Spinal cord (tissue), 10 donors: ENCODE results near the gene PLEKHG1. TPM values are rescaled to one million over a fixed set of nuclear protein-coding genes. Genes with fewer than 3 reads are reported as not detected.

ENCODE experiments used
- DNase-seq, 6 donors: peaks; one replicate each; pipeline versions ENCODE4 v3.0.0 to v3.0.0-alpha.2; 2013 to 2015; ENCODE audit warnings: low spot score in 6 of 6, low read depth in 4 of 6
- H3K27ac ChIP-seq: one replicate; pipeline ENCODE4 v1.5.1; 2013; ENCODE audit warnings: low read depth, low read length, control low read depth
- H3K27me3 ChIP-seq: one replicate; pipeline ENCODE4 v1.6.1; 2013; ENCODE audit warnings: low read length; ENCODE audit not compliant: control insufficient read depth, insufficient read depth
- H3K36me3 ChIP-seq: one replicate; pipeline ENCODE4 v1.6.1; 2013; ENCODE audit warnings: low read length; ENCODE audit not compliant: control insufficient read depth, insufficient read depth
- H3K4me1 ChIP-seq: one replicate; pipeline ENCODE4 v1.6.1; 2013; ENCODE audit warnings: low read length; ENCODE audit not compliant: control insufficient read depth, insufficient read depth
- H3K4me3 ChIP-seq: one replicate; pipeline ENCODE4 v1.5.1; 2013; ENCODE audit warnings: low read depth, low read length, control low read depth
- H3K9me3 ChIP-seq: one replicate; pipeline ENCODE4 v1.6.1; 2013; ENCODE audit warnings: low read length; ENCODE audit not compliant: control insufficient read depth, insufficient read depth
- WGBS: methylation state at CpG from one replicate; pipeline ENCODE4 v1.1.5; 2013; ENCODE audit warnings: missing lambda C conversion rate; ENCODE audit not compliant: insufficient coverage; 5-methylcytosine and 5-hydroxymethylcytosine counted together
- polyA plus RNA-seq, 2 donors: library from polyadenylated mRNA; unstranded; fragments of 120-200 nt; gene quantifications; one replicate each; pipeline ENCODE4 v1.2.1, GENCODE V29; 2013; ENCODE audit not compliant: insufficient read length in 2 of 2
- total RNA-seq, 2 donors: library from RNA; depleted of rRNA in 1 of 2; stranded (reverse); fragments of 120-200 nt in 1 of 2; fragments of >200 nt in 1 of 2; gene quantifications; one replicate each; pipeline versions ENCODE4 v1.2.3 to v1.2.4, GENCODE V29; 2013 to 2014
- donor health status: healthy.

The PLEKHG1 gene
- total and polyA plus RNA-seq, 4 donors = 22.7 to 34.4 (median 28.9) TPM

DNA sequence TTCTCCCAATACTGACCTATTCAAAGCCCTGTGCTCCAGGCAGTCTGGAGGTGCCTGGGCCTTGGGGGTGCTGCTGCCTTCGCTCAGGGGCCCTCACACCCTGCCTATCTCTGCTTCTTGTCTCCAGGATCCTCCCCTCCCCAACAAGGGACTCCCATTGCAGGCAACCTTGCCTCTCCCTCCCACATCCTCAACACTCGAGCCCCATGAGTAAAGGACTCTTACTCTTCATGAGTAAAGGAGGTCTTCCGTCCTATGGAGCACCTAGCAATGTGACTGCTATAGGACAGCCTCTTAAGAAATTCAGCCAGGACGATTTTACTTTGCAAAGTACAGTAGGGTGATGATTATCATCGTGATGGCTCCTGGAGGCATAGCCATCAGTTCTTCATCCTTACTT is 24.5 kb downstream of the PLEKHG1 start:
- no CpG with 5 or more reads among the region's 5 CpGs for WGBS
- no peaks in the 10 kb centered on the region for H3K27me3 ChIP-seq
- H3K9me3 ChIP-seq = no peaks in the 10 kb centered on the region

DNA sequence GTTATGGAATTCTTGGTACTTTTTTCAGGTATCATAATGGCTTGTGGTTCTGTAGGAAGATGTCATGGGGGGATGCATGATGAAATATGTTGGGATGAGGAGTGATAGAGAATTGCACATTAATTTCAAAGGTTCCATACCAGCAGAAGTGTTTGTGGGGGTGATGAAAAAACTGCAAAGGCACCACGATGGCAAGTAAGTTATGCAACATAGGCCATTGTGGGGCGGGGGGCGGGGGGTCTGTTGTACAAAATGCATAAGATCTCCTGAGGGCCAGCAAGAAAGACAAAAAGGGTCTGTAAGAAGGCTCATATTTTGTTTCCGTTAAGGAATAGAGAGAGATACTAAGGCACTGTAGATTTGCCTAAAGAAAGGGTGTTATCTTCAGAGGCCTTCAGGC is 26.2 kb downstream of the PLEKHG1 start:
- Histone ChIP-seq H3K27ac (no peak overlapping the region), H3K36me3 (no peaks in the 10 kb centered on the region), H3K4me3 (no peak overlapping the region), H3K9me3 (no peaks in the 10 kb centered on the region), H3K4me1 (no peaks in the 10 kb centered on the region), H3K27me3 (no peaks in the 10 kb centered on the region)
- DNase-seq = no peak
- WGBS = 88% methylated on average over 4 of the region's 4 CpGs

More for the DNA sequence above, 24.5 kb downstream of the PLEKHG1 start:
- Histone ChIP-seq H3K27ac (no peak overlapping the region), H3K4me3 (no peak overlapping the region), H3K4me1 (no peaks in the 10 kb centered on the region), H3K36me3 (no peaks in the 10 kb centered on the region)
- no peak for DNase-seq

DNA sequence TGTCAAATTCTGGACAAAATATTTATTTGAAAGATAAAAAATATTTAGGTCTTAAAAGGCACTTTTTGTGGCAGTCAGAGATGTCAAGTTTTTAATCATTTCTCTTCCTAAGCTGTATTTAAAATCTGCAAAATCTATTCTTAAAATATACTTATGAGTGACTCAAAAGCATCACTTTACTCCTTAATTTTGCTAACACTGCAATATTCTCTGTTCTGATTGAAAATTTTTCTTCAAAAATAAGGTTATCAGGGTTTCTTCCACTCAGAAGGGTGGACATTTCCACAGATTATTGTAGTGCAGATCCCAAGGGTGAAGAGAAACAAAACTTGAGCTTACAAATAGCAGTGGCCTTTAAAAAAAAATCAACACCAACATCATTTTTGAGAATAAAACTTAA is 27.5 kb downstream of the PLEKHG1 start:
- H3K27me3 ChIP-seq = no peaks in the 10 kb centered on the region
- H3K27ac ChIP-seq = peak overlapping the region; percentile 31
- H3K9me3 ChIP-seq = no peaks in the 10 kb centered on the region

DNA sequence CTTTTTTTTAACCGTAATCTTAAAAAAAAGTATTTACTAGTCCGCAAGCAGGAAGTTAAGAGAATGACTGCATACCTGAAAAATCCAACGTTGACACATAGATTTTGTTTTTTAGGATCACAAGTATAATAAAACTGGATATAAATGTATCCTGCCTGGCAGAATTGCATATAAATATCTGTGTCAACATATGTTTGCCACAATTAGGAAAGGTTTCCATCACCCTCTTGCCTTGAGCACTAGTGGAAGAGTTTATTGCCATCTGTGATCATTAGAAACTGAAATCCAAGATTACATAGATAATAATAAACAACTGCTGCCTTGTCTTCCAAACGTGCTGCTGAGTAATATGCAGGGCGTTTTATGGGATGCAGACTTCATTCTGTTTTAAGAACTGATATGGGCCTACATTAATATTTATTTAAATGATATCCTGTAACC is 27.9 kb downstream of the PLEKHG1 start:
- Histone ChIP-seq H3K27ac (peak overlapping the region; percentile 31), H3K9me3 (no peaks in the 10 kb centered on the region)
- WGBS = no CpG with 5 or more reads among the region's 5 CpGs

More for the DNA sequence above, 27.5 kb downstream of the PLEKHG1 start:
- no peak for DNase-seq
- no peak overlapping the region for H3K4me3 ChIP-seq
- peaks cover 4% of the 10 kb centered on the region for H3K4me1 ChIP-seq
- H3K36me3 ChIP-seq = no peaks in the 10 kb centered on the region

DNA sequence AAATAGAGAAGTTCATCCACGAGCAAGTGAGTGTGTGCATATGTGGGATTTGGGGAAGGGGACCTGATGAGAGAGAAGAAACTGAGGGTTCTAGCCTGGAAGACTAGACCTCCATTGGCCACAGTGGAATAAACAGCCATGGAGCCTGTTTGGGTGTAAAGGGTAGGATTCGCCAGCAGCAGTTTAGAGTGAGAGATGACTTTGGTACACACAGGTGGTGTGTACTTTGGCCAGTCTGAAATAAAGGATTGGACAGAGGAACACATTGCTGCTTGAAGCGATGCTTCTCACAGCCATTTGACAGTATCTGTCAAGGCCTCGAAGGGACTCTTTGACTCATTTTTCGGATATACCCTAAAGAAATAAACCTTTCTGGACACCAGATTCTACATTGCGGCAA is 29.2 kb downstream of the PLEKHG1 start:
- Histone ChIP-seq H3K4me3 (no peak overlapping the region), H3K27ac (peak overlapping the region; percentile 55), H3K27me3 (no peaks in the 10 kb centered on the region), H3K9me3 (no peaks in the 10 kb centered on the region), H3K4me1 (peaks cover 13% of the 10 kb centered on the region), H3K36me3 (no peaks in the 10 kb centered on the region)
- 56% methylated on average over 2 of the region's 6 CpGs for WGBS
- no peak for DNase-seq

More for the DNA sequence above, 27.9 kb downstream of the PLEKHG1 start:
- peak in 2 of 6 donors; percentile 53 to 74 for DNase-seq
- Histone ChIP-seq H3K4me1 (peaks cover 7% of the 10 kb centered on the region), H3K36me3 (no peaks in the 10 kb centered on the region), H3K4me3 (no peak overlapping the region), H3K27me3 (no peaks in the 10 kb centered on the region)

DNA sequence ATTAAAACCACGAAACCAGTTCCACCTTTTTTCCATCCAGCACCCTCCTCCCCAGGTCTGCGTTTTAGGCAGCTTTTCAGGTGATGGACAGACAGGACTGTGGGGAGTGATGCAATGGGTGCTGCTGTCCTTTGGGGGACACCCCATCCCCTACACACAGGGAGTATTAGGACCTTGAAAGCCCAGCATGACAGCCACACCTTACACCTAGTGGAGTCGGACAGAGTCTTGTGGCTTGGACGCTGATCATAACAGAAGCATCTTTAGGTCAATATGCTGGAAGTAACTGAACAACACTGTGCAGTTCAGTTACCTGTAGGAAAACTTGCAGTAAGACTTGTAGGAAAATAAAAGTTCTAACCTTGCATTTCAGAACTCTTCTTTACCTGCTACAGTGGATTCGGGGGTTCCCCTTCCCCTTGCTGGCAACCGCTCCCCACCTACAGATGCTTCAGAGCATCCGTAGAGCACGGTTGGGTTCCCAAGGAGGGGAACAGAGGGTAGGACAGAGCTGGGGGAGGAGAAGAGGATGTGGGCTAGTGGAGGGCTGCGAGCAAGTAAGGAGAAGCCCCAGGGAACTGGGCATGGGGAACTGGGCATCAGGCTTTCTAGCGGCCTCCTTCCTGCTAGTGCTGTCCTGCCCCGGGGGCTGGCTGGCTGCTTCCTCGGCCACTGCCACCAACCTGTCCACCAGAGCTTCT is 31.7 kb downstream of the PLEKHG1 start:
- Histone ChIP-seq H3K27me3 (no peaks in the 10 kb centered on the region), H3K4me1 (peaks cover 13% of the 10 kb centered on the region), H3K4me3 (no peak overlapping the region), H3K9me3 (no peaks in the 10 kb centered on the region), H3K27ac (no peak overlapping the region), H3K36me3 (no peaks in the 10 kb centered on the region)
- WGBS = 90% methylated on average over 7 of the region's 12 CpGs
- DNase-seq = no peak

DNA sequence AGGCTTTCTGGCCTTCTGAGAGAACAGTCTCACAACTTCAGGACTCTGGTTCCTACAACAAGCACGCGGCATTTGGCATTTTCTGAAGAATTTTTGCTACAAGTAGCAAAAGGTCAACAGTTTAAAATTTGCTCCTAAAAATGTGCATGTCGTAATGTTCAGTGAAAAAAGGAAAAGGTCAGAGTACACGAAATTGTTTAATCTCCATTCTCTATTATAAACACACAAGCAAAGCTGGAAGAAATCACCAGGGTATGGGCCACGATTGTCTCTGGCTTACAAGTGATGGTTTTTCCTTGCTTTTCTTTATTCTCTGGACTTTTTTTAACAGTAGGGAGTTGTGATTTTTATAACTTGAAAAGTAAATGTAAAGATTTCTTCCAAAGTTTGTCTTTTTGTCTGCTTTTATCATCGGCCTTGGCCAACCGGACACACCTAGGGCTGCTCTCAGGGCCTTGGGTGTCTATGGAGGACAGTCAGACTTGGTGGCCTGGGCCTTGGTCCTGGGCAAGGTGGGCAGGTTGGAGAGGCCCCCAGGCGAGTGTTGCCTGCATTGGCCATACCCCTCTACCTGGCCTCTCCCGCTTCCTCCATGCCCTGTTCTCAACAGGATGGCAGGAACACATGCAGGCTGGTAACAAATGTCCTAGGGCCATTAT is 32.4 kb downstream of the PLEKHG1 start:
- no peak for DNase-seq
- Histone ChIP-seq H3K36me3 (no peaks in the 10 kb centered on the region), H3K9me3 (no peaks in the 10 kb centered on the region), H3K4me1 (peaks cover 13% of the 10 kb centered on the region), H3K4me3 (no peak overlapping the region), H3K27ac (no peak overlapping the region), H3K27me3 (no peaks in the 10 kb centered on the region)
- WGBS = 89% methylated on average over 5 of the region's 9 CpGs

DNA sequence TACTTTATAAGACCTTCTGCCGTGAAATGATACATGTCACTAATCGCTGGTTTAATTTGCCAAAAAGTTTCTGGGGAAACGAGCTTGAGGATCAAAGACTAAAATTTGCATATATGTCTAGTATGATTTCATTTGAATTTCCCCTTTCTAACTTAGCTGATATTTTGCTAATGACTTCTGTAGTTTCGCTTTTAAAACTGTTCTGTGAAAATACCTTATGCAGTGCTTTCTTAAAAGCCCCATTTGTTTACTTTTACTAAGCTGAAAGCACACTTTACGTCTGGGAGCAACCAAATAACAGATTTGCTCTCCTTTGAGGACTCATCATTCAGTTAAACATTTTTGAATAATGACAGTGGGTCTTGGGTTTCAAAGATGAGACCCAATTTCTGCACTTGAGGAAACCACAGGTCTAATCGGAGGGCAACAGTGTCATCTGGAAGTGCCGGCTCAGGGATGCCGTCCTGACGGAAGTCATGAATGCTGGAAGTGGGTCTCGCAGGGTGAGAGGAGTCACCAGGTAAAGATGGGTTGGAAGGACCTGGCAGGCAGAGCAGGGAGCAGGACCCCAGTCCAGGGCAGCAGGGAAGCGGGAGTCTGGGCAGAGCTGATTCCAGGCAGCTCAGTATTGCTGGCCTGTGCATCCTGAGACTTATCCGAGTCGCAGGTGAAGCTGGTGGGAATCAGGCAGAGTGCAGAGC is 33.2 kb downstream of the PLEKHG1 start:
- WGBS = 96% methylated on average over 8 of the region's 13 CpGs
- Histone ChIP-seq H3K27me3 (no peaks in the 10 kb centered on the region), H3K27ac (no peak overlapping the region), H3K36me3 (no peaks in the 10 kb centered on the region), H3K4me1 (peaks cover 13% of the 10 kb centered on the region), H3K9me3 (no peaks in the 10 kb centered on the region), H3K4me3 (no peak overlapping the region)
- no peak for DNase-seq

DNA sequence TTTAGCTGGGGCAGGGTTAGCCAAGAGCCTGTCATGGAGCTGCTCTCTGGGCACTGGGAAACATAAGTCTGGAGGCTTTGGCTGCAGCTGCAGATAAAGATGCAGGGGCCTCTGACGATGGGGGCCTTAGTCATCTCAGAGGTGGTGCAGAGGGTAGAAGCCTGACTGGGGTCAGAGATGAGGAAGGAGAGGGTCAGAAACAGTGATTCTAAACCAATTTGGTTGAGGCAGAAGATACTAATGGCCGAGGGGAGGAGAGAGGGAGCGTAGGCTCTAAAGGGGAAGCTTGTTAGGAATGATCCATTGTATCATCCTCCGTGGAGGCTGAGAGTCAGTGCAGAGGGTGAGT is 33.8 kb downstream of the PLEKHG1 start:
- no peaks in the 10 kb centered on the region for H3K27me3 ChIP-seq
- H3K9me3 ChIP-seq = no peaks in the 10 kb centered on the region
- DNase-seq = no peak
- H3K27ac ChIP-seq = no peak overlapping the region
- peaks cover 13% of the 10 kb centered on the region for H3K4me1 ChIP-seq
- no peaks in the 10 kb centered on the region for H3K36me3 ChIP-seq
- H3K4me3 ChIP-seq = no peak overlapping the region
- 86% methylated on average over 4 of the region's 4 CpGs for WGBS
